Subcutaneous adipose tissue (tissue), 4 donors: Measurements from ENCODE around the gene GNG13. TPM values are rescaled to one million over a fixed set of nuclear protein-coding genes. Genes with fewer than 3 reads are reported as not detected.

Experiments used
- total RNA-seq, 4 donors: library from RNA; depleted of rRNA; stranded (reverse); fragments of >200 nt; gene quantifications; one replicate each; pipeline ENCODE4 v1.1.0, GENCODE V29; 2016
- TF ChIP-seq, protein P1 (sequence below): fragments of 450-650 bp; IDR thresholded peaks from one replicate; pipeline ENCODE4 v1.5.1; 2016; ENCODE audit warnings: low read depth, mild to moderate bottlenecking, control low read depth, antibody characterized with exemption, moderate library complexity

The GNG13 gene
- total RNA-seq, 4 donors from 2014 or later, result not detected

GRCh38 chr16:822174-822908, 21.8 kb upstream of the GNG13 start:
- TF ChIP-seq, protein P1, sequence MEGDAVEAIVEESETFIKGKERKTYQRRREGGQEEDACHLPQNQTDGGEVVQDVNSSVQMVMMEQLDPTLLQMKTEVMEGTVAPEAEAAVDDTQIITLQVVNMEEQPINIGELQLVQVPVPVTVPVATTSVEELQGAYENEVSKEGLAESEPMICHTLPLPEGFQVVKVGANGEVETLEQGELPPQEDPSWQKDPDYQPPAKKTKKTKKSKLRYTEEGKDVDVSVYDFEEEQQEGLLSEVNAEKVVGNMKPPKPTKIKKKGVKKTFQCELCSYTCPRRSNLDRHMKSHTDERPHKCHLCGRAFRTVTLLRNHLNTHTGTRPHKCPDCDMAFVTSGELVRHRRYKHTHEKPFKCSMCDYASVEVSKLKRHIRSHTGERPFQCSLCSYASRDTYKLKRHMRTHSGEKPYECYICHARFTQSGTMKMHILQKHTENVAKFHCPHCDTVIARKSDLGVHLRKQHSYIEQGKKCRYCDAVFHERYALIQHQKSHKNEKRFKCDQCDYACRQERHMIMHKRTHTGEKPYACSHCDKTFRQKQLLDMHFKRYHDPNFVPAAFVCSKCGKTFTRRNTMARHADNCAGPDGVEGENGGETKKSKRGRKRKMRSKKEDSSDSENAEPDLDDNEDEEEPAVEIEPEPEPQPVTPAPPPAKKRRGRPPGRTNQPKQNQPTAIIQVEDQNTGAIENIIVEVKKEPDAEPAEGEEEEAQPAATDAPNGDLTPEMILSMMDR, result no peak

DNA sequence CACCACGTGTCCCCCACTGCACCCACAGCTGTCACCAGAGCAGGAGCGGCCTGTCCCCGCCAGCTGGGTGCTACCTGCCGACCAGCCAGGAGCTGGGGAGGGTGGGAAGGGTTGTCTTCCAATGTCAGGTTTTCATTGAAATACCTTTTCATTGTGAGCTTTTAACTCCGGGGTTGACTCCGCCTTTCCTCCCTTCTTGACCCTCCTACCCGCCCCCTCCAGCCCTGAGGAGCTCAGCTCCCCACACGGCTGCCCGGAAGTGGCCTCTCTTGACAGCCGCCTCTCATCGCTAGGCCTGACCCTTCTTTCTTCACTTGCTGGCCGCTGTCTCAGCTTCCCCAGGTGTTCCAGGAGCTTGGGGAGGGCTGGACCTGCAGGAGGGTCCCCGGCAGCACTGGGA, 21.2 kb upstream of the GNG13 start:
- TF ChIP-seq, protein P1, result no peak

DNA sequence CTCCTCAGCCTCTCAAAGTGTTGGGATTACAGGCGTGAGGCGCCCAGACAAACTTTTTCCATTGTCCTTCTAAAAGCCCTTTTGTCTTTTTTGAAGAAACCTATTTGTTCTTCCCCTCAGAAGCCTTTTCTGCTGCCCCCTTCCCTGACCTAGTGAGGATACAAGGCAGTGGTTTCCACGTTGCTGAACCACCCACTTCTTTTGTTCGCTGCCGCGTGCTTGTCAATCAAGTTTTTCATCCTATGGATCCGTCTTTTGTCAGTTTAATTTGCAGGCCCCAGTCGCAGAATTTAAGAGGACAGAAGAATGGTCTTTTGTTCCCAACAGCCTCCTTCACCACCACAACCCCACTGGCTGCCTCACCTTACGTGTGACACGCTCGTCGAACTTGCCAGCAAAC, 20.2 kb upstream of the GNG13 start:
- TF ChIP-seq, protein P1, result no peak

DNA sequence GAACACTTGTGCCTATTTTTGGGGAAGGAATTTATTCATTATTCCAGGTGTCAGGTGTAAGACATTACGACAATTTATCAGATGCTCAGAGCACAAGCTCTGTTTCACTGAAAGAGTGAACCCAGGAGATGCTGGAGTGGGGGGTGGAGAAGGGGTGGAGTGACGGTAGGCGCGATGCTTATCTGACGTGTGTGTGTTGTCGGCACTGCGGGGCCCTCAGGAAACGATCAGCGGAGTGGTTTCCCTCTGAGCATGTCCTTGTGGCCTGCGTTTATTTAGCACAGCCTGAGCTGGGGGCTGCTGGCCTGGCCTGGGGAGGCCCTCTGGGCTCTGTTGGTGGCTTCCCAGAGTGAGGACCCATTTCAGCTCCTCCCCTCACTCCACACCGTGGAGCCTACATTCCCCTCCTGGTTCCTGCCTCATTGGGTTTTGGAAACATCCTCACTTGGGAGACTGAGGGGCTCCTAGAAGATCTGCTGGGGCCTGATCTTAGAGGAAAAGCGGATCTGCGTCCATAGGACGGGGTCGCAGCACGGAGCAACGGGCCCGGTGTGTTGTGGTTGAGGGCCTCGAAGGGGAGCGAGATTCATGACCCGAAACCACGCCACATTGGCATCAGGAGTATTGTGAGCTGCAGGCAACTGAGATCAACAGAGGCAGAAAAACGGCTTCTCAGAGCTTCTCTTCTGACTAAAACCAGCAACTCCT, 19.0 kb upstream of the GNG13 start:
- TF ChIP-seq, protein P1, result no peak

DNA sequence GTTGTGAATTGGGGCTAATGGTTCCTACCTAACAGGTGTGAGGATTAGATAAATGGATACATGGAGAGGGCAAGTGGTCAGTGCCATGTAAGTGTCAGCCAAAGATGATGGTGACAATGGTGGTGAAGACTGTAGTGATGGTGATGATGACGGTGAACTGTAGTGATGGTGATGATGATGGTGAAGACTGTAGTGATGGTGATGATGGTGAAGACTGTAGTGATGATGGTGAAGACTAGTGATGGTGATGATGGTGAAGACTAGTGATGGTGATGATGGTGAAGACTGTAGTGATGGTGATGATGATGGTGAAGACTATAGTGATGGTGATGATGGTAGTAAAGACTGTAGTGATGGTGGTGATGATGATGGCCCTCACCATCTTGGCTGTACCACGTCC, 18.1 kb upstream of the GNG13 start:
- TF ChIP-seq, protein P1, result no peak

GRCh38 chr16:818132-818531, 17.6 kb upstream of the GNG13 start:
- TF ChIP-seq, protein P1, result no peak
